ENCODE results near the gene ZBTB7C. TPM values are rescaled to one million over a fixed set of nuclear protein-coding genes. Genes with fewer than 3 reads are reported as not detected.

The ZBTB7C gene
- total and polyA plus RNA-seq, 8 donors: 1.7 to 8.7 (median 2.7) TPM

DNA sequence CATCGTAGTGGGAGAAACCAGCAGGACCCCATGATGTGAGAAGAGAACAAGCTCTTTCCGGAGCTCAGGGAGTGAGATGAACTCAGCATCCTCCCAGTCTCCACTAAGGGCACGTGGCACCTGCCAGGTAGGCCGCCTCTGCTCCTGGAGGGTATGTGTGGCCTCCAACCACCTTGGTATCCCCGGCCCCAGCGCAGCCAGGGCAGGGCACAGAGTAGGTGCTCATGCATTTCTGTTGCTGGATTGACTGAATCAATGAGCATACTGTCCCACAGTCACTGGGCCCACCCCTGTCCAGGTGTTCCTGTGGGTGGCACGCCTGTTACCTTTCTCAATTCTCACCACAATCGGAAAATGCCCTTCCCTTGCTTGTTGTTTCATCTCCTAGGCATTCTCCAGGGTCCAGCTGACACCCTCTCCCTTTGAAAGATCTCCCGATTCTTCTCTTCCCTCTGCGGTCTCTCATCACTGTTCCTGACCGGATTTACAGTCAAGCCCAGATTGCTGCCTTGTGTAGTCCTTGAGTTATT, 340.2 kb downstream of the ZBTB7C start:
- Histone ChIP-seq H3K27me3 (no peaks in the 10 kb centered on the region), H3K4me3 (no peak overlapping the region), H3K36me3 (no peaks in the 10 kb centered on the region), H3K4me1 (no peaks in the 10 kb centered on the region), H3K27ac (no peak overlapping the region), H3K9me3 (no peaks in the 10 kb centered on the region)
- ATAC-seq (no peak), DNase-seq (no peak)
- TF ChIP-seq, protein P1, sequence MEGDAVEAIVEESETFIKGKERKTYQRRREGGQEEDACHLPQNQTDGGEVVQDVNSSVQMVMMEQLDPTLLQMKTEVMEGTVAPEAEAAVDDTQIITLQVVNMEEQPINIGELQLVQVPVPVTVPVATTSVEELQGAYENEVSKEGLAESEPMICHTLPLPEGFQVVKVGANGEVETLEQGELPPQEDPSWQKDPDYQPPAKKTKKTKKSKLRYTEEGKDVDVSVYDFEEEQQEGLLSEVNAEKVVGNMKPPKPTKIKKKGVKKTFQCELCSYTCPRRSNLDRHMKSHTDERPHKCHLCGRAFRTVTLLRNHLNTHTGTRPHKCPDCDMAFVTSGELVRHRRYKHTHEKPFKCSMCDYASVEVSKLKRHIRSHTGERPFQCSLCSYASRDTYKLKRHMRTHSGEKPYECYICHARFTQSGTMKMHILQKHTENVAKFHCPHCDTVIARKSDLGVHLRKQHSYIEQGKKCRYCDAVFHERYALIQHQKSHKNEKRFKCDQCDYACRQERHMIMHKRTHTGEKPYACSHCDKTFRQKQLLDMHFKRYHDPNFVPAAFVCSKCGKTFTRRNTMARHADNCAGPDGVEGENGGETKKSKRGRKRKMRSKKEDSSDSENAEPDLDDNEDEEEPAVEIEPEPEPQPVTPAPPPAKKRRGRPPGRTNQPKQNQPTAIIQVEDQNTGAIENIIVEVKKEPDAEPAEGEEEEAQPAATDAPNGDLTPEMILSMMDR (IDR thresholded peaks at IDR 0.05): no peak
- intact Hi-C loops (cut with DNase I): no loop called here

DNA sequence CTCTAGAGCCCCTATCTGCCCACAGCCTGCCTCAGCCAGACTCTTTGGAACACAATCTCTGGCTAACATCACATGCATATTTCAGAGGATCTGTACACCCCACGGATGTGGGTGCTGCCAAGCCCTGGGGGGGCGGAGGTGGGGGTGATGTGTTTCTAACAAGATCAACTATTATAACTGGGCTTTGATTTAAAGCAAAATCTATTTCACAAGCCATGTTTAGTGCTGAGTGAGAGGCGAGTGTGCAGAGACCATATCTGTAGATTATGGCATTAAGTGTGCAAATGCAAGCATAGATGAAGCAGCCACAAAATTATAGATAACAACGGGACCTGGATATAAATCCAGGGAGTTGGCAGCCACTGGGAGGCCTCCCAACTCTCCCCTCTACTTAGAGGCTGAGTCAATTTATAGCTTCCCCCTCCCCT, 342.9 kb downstream of the ZBTB7C start:
- H3K27me3 ChIP-seq: no peaks in the 10 kb centered on the region
- TF ChIP-seq, protein P1 (IDR thresholded peaks at IDR 0.05): no peak
- no peaks in the 10 kb centered on the region for H3K36me3 ChIP-seq
- DNase-seq (no peak), ATAC-seq (no peak)
- H3K4me1 ChIP-seq: no peaks in the 10 kb centered on the region
- H3K27ac ChIP-seq: no peak overlapping the region
- H3K4me3 ChIP-seq: no peak overlapping the region
- intact Hi-C loops (cut with DNase I): no loop called here
- no peaks in the 10 kb centered on the region for H3K9me3 ChIP-seq

DNA sequence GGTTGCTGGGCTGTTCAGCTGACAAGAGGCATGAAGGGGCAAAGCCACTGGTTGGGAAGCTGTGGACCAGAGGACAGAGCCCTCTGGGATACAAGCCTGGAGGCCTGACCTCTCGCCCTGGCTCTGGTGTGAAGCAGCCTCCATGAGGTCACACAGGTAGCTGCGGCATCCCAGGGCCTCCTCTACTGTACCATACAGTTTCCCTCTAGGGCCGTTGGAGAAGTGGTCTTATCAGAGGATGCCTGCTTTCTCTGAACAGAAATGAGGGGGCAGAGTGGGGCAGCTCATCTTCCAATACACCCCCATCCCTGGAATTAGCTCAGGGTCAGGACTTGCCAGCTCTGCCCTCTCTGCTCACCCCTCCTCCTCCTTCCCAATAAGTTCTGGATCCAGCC, 343.6 kb downstream of the ZBTB7C start:
- no peak for DNase-seq
- Histone ChIP-seq H3K36me3 (no peaks in the 10 kb centered on the region), H3K4me1 (no peaks in the 10 kb centered on the region), H3K4me3 (no peak overlapping the region), H3K27me3 (no peaks in the 10 kb centered on the region), H3K27ac (no peak overlapping the region), H3K9me3 (no peaks in the 10 kb centered on the region)
- TF ChIP-seq, protein P1 (IDR thresholded peaks at IDR 0.05): no peak
- no peak for ATAC-seq
- intact Hi-C loops (cut with DNase I): no loop called here

DNA sequence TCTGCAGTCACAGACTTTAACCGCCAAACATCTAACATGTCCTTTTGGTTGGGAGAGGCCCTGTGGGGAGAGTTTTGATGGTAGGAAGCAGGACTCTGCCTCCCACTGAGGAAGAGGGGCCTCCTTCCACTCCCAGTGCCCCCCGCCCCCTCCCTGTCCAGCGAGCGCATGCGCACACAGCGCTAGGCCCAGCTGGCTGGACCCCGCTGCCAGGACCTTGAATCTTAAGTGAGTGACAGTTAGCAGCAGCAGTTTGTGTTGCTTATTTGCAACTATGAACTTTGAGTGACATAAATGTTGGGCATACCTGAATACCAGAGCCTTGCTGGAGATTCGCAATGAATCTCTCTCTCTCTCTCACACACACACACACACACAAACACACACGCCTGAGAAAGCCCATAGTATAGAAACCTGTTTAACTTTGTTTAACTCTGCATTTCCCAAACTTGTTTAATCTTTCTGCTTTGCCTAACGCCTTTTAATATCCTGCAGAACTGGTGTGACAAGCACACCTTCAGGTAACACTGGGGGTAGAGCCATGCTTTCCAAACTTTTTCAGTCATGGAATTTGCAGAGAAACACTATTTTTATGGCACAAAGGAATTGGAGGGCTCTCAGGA, 344.1 kb downstream of the ZBTB7C start:
- ATAC-seq (no peak), DNase-seq (peak in 1 of 4 donors; percentile 26)
- Histone ChIP-seq H3K36me3 (no peaks in the 10 kb centered on the region), H3K27me3 (no peaks in the 10 kb centered on the region), H3K9me3 (no peaks in the 10 kb centered on the region), H3K4me3 (no peak overlapping the region), H3K27ac (no peak overlapping the region), H3K4me1 (no peaks in the 10 kb centered on the region)
- TF ChIP-seq, protein P1 (IDR thresholded peaks at IDR 0.05): no peak
- intact Hi-C loops (cut with DNase I): no loop called here

DNA sequence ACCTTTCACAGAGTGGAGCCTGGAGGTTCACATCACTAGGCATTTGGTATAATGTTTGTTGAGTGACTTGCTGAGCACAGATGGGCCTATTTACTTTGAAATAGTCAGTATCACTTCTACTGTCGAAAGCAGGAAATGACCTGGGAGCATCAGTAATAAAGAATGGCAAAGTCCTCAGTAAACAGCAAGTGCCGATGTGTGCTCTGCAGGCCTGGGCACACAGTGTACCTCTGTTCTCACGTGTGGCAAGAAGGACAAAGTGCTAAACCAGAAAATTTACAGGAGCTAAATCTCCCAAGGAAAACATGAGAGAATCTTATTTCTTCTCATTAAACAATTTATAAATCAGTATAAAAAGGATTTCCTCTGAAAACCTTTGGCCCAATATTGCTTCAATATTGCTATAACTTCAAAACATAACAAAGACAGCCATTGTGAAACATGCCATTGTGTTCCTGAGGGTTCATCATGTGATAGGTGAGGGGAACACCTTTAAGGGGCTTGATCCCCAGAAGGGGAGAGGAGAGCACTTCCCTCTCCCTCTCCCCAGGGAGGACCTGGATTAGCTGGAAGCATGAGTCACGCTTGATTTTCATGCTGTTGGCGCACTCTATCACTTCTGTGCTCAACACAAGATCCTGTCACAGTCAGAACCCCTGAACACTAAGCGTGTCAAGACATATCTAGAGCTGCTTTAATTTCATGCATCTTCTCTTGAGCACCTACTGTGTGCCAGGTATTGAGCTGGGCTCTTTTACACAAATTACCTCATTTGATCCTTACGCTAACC, 347.2 kb downstream of the ZBTB7C start:
- Histone ChIP-seq H3K9me3 (no peaks in the 10 kb centered on the region), H3K4me1 (no peaks in the 10 kb centered on the region), H3K36me3 (no peaks in the 10 kb centered on the region), H3K27me3 (peaks cover 0 to 5% of the 10 kb centered on the region in 2 donors), H3K27ac (no peak overlapping the region), H3K4me3 (no peak overlapping the region)
- intact Hi-C loops (cut with DNase I): no loop called here
- TF ChIP-seq, protein P1 (IDR thresholded peaks at IDR 0.05): no peak
- DNase-seq: no peak
- no peak for ATAC-seq

Measured in left lung (tissue), 10 donors.